Measurements from ENCODE around the gene CRYAB. TPM values are rescaled to one million over a fixed set of nuclear protein-coding genes. Genes with fewer than 3 reads are reported as not detected.

The CRYAB gene
- total RNA-seq, 2 donors from 2014 or later: not detected

- H3K9me3 ChIP-seq (ENCODE audit: control insufficient read depth, low read length, poor library complexity, severe bottlenecking): no peaks in the 10 kb centered on the region
- Mint-ChIP-seq H3K27ac (peak overlapping the region; percentile 91), H3K4me1 (peaks cover 22% of the 10 kb centered on the region), H3K36me3 (ENCODE audit: low read depth) (peaks cover 2% of the 10 kb centered on the region), H3K27me3 (no peaks in the 10 kb centered on the region), H3K4me3 (peak overlapping the region; percentile 94)
- DNase-seq (no peak), ATAC-seq (no peak)
Measured at GRCh38 chr11:111871693-111872161, 39.8 kb downstream of the CRYAB start.

GRCh38 chr11:111870886-111871692, 40.5 kb downstream of the CRYAB start, which contains the start of gene ALG9:
Gene ALG9 (minus strand): TSS chr11:111871581. CDS start chr11:111871482, 99 bp downstream.
- H3K9me3 ChIP-seq (ENCODE audit: control insufficient read depth, low read length, poor library complexity, severe bottlenecking): no peaks in the 10 kb centered on the region
- no peaks in the 10 kb centered on the region for H3K27me3 Mint-ChIP-seq
- peak; percentile 76 to 90 (median 77) for DNase-seq
- H3K4me1 Mint-ChIP-seq: peaks cover 22% of the 10 kb centered on the region
- H3K27ac Mint-ChIP-seq: peak within 1 kb of the TSS; percentile 91
- H3K4me3 Mint-ChIP-seq: peak within 1 kb of the TSS; percentile 94
- ATAC-seq: peak; percentile 88
- H3K36me3 Mint-ChIP-seq (ENCODE audit: low read depth): peaks cover 4% of the 10 kb centered on the region

DNA sequence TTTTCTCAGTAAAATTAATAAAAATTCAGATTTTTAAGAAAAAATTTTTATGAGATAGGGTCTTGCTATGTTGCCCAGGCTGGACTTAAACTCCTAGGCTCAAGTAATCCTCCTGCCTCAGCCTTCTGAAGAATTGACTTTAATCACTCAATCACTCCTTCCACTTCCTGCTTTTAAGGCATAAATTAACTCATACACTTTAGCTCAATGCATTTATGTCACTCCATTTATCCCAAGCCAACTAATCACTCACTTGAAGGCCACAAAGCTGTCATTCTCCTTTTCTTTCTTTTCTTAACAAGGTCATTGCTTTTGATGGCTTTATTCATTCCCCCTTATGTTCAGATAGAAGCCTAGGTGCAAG, 41.1 kb downstream of the CRYAB start:
- Mint-ChIP-seq H3K36me3 (ENCODE audit: low read depth) (peaks cover 4% of the 10 kb centered on the region), H3K27me3 (no peaks in the 10 kb centered on the region), H3K27ac (peak overlapping the region; percentile 91), H3K4me3 (peak overlapping the region; percentile 94), H3K4me1 (peaks cover 22% of the 10 kb centered on the region)
- DNase-seq (no peak), ATAC-seq (no peak)
- no peaks in the 10 kb centered on the region for H3K9me3 ChIP-seq (ENCODE audit: control insufficient read depth, low read length, poor library complexity, severe bottlenecking)

- H3K4me1 Mint-ChIP-seq: peaks cover 22% of the 10 kb centered on the region
- no peak for DNase-seq
- H3K27ac Mint-ChIP-seq: no peak overlapping the region
- H3K27me3 Mint-ChIP-seq: no peaks in the 10 kb centered on the region
- H3K36me3 Mint-ChIP-seq (ENCODE audit: low read depth): peaks cover 4% of the 10 kb centered on the region
- peak overlapping the region; percentile 33 for H3K4me3 Mint-ChIP-seq
- no peaks in the 10 kb centered on the region for H3K9me3 ChIP-seq (ENCODE audit: control insufficient read depth, low read length, poor library complexity, severe bottlenecking)
- ATAC-seq: no peak
Measured at GRCh38 chr11:111870113-111870512, 41.5 kb downstream of the CRYAB start.

GRCh38 chr11:111860257-111860656, 51.3 kb downstream of the CRYAB start:
- no peak for ATAC-seq
- Mint-ChIP-seq H3K4me3 (no peak overlapping the region), H3K27ac (no peak overlapping the region), H3K36me3 (ENCODE audit: low read depth) (peaks cover 8% of the 10 kb centered on the region), H3K27me3 (no peaks in the 10 kb centered on the region), H3K4me1 (no peaks in the 10 kb centered on the region)
- no peak for DNase-seq
- no peaks in the 10 kb centered on the region for H3K9me3 ChIP-seq (ENCODE audit: control insufficient read depth, low read length, poor library complexity, severe bottlenecking)

Other genes with a start within 250 kb of the CRYAB start
- gene PPP2R1B, start 145.4 kb downstream of the CRYAB start, total RNA-seq: 10 to 100 TPM; 26.4 to 32.0 TPM
- 10 to 100 TPM; 22.7 to 33.9 TPM for gene ALG9, start 40.2 kb downstream of the CRYAB start, total RNA-seq
- gene FDXACB1, start 32.6 kb downstream of the CRYAB start, total RNA-seq: 1 to 10 TPM; 2.5 to 3.1 TPM
- 10 to 100 TPM; 19.0 to 23.8 TPM for gene CFAP68, start 32.2 kb downstream of the CRYAB start, total RNA-seq
- not detected for gene HSPB2, start 964 bp upstream of the CRYAB start, total RNA-seq
- not detected for gene C11orf52, start 7.1 kb upstream of the CRYAB start, total RNA-seq
- under 1 TPM; 0.42 to 0.96 TPM for gene DIXDC1, start 25.6 kb upstream of the CRYAB start, total RNA-seq
- gene DLAT, start 113.6 kb upstream of the CRYAB start, total RNA-seq: 10 to 100 TPM; 13.8 to 16.1 TPM
- gene PIH1D2, start 162.2 kb upstream of the CRYAB start, total RNA-seq: under 1 TPM in 1 of 2 donors, not detected in 1; 0.23 TPM
- gene NKAPD1, start 162.5 kb upstream of the CRYAB start, total RNA-seq: 10 to 100 TPM in 1 of 2 donors, 1 to 10 TPM in 1; 9.8 to 12.8 TPM
- 10 to 100 TPM; 12.0 to 16.0 TPM for gene TIMM8B, start 175.0 kb upstream of the CRYAB start, total RNA-seq
- 10 to 100 TPM; 37.7 to 40.8 TPM for gene SDHD, start 175.1 kb upstream of the CRYAB start, total RNA-seq